NCI-H2196 treated with DMSO at 0.1 percent for 48 hours (cell line): ENCODE measurements around the gene HOXD3.

Source experiments
- DNase-seq: peaks from one replicate; lab custom pipeline; 2025; ENCODE audit not compliant: unreplicated experiment; lab: John Stamatoyannopoulos, UW

Gene HOXD3

GRCh38 chr2:176202491-176202890, 45.4 kb downstream of the HOXD3 start:
- DNase-seq, result no peak

GRCh38 chr2:176205126-176205525, 48.0 kb downstream of the HOXD3 start:
- DNase-seq, result no peak

GRCh38 chr2:176206136-176206535, 49.0 kb downstream of the HOXD3 start:
- no peak for DNase-seq

GRCh38 chr2:176206682-176207081, 49.6 kb downstream of the HOXD3 start:
- no peak for DNase-seq

GRCh38 chr2:176211110-176211509, 54.0 kb downstream of the HOXD3 start:
- no peak for DNase-seq

GRCh38 chr2:176212276-176212675, 55.2 kb downstream of the HOXD3 start:
- DNase-seq, result no peak

GRCh38 chr2:176213406-176213805, 56.3 kb downstream of the HOXD3 start:
- DNase-seq, result no peak
